Mucosa of descending colon (tissue), 3 donors: ENCODE data around the gene ANO9. TPM values are rescaled to one million over a fixed set of nuclear protein-coding genes. Genes with fewer than 3 reads are reported as not detected.

Experiments
- ATAC-seq: fragments of 200-7000 bp; cut with Tn5 transposase; one replicate; pipeline ENCODE4 v1.9.1; 2020; ENCODE audit warnings: mild to moderate bottlenecking, moderate library complexity
- DNase-seq, 3 donors: peaks; one replicate each; pipeline ENCODE4 v3.0.0-alpha.2; 2020
- H3K36me3 ChIP-seq: fragments of 200-600 bp; one replicate; pipeline ENCODE4 v1.8.0; 2021; ENCODE audit warnings: low read depth, mild to moderate bottlenecking
- H3K4me1 ChIP-seq: fragments of 200-600 bp; one replicate; pipeline ENCODE4 v1.8.0; 2021; ENCODE audit warnings: low read depth, mild to moderate bottlenecking
- H3K4me3 ChIP-seq: fragments of 200-600 bp; one replicate; pipeline ENCODE4 v1.8.0; 2021; ENCODE audit warnings: mild to moderate bottlenecking
- H3K9me3 ChIP-seq: fragments of 200-600 bp; one replicate; pipeline ENCODE4 v1.8.0; 2021; ENCODE audit warnings: mild to moderate bottlenecking
- intact Hi-C, 2 donors: fragments of 100-400 bp; cut with DNase I in 1 of 2; cut with micrococcal nuclease in 1 of 2; formaldehyde crosslinking; loops; one replicate each; pipeline versions ENCODE4 v1.11.0 to v1.11.1; 2022; cut with DNase I, micrococcal nuclease
- total RNA-seq, 3 donors: library from RNA; stranded (reverse); fragmentation: NEBNext Ultra II Directional in 2 of 3; extraction: Animal tissue kit (Norgen Biotek cat#: 25700) in 2 of 3; gene quantifications; one replicate each; pipeline versions ENCODE4 v1.2.1 to v1.2.4, GENCODE V29; 2021 to 2023
- TF ChIP-seq, protein P1 (sequence below): fragments of 200-600 bp; IDR thresholded peaks from one replicate; pipeline ENCODE4 v1.8.0; 2022; ENCODE audit warnings: antibody characterized with exemption, mild to moderate bottlenecking
- donor health status: DM: no; HTN: no; CAD: no; lungs with moderate emphysema.
- donor health status: DM: no; HTN: no; CAD: no.
- donor health status: DM: no; HTN: yes; CAD: no.

ANO9 gene
- total RNA-seq, 3 donors from 2014 or later: 85.2 to 179 (median 131) TPM

DNA sequence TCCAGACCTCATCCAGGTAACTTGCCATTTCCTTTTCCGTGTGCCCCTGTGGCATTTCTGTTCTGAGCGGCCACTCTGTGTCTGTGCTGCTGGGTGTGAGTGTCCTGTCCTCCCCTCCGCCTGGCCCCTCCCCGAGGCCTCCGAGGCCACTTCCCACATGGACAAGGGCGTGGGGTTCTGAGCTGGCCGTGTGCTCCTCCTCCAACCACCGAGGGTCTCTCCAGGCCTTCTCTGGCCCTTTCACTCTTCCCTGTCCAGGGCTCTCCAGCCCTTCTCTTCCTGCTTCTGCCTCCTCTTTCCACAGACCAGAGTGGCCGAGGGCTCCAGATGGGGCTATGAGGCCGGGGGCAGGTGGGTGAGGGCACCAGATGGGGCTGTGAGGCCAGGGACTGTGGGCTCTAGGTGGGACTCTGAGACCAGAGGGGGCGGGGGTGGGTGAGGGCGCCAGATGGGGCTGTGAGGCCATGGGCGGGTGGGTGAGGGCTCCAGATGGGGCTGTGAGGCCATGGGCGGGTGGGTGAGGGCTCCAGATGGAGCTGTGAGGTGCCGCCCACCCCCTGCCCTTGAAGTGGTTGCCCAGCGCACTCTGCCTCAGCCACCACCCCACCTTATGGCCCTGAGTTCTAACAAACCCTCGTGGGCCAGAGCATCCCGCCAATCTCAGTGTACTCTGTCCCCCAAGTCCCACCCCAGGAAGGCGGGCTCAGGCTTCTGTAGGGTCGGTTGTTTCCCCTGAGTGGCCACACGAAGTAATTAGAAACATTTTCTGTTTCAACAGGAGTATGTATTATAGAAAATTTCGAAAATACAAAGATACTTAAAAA is 32.4 kb upstream of the ANO9 start:
- Histone ChIP-seq H3K9me3 (no peaks in the 10 kb centered on the region), H3K36me3 (no peaks in the 10 kb centered on the region), H3K4me3 (no peak overlapping the region), H3K4me1 (peaks cover 5% of the 10 kb centered on the region)
- DNase-seq: no peak
- no peak for ATAC-seq
- intact Hi-C loops: no loop called here
- TF ChIP-seq, protein P1, sequence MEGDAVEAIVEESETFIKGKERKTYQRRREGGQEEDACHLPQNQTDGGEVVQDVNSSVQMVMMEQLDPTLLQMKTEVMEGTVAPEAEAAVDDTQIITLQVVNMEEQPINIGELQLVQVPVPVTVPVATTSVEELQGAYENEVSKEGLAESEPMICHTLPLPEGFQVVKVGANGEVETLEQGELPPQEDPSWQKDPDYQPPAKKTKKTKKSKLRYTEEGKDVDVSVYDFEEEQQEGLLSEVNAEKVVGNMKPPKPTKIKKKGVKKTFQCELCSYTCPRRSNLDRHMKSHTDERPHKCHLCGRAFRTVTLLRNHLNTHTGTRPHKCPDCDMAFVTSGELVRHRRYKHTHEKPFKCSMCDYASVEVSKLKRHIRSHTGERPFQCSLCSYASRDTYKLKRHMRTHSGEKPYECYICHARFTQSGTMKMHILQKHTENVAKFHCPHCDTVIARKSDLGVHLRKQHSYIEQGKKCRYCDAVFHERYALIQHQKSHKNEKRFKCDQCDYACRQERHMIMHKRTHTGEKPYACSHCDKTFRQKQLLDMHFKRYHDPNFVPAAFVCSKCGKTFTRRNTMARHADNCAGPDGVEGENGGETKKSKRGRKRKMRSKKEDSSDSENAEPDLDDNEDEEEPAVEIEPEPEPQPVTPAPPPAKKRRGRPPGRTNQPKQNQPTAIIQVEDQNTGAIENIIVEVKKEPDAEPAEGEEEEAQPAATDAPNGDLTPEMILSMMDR: no peak

DNA sequence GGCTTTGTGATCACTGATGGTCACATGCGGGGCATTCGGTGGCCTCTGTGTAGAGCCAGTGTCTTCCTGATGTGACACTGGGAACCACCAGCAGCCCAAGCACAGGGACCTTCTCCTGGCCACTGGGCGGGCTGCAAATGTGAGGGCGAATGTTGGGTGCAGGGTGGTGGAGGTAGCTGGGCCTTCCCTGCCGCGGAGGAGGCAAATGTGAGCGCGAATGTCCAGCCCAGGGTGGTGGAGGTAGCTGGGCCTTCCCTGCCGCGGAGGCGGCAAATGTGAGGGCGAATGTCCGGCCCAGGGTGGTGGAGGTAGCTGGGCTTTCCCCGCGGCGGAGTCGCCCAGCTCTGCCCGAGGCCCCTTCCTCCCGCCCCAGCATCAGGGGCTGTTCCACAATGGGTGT is 31.6 kb upstream of the ANO9 start:
- ATAC-seq: no peak
- intact Hi-C loops: no loop called here
- Histone ChIP-seq H3K9me3 (no peaks in the 10 kb centered on the region), H3K36me3 (no peaks in the 10 kb centered on the region), H3K4me1 (peaks cover 5% of the 10 kb centered on the region), H3K4me3 (no peak overlapping the region)
- DNase-seq: no peak
- TF ChIP-seq, protein P1: no peak

- intact Hi-C loops: no loop called here
- DNase-seq (no peak), ATAC-seq (no peak)
- H3K4me1 ChIP-seq: peaks cover 5% of the 10 kb centered on the region
- H3K4me3 ChIP-seq: no peak overlapping the region
- H3K9me3 ChIP-seq: no peaks in the 10 kb centered on the region
- TF ChIP-seq, protein P1: no peak
- no peaks in the 10 kb centered on the region for H3K36me3 ChIP-seq
Measured at GRCh38 chr11:472816-473215, 31.0 kb upstream of the ANO9 start.

- no peaks in the 10 kb centered on the region for H3K36me3 ChIP-seq
- H3K9me3 ChIP-seq: no peaks in the 10 kb centered on the region
- no peak for DNase-seq
- peaks cover 5% of the 10 kb centered on the region for H3K4me1 ChIP-seq
- TF ChIP-seq, protein P1: no peak
- ATAC-seq: no peak
- H3K4me3 ChIP-seq: no peak overlapping the region
- intact Hi-C loops: no loop called here
Measured at GRCh38 chr11:472272-472671, 30.5 kb upstream of the ANO9 start.

GRCh38 chr11:471468-472145 is 29.8 kb upstream of the ANO9 start:
- Histone ChIP-seq H3K4me1 (peaks cover 5% of the 10 kb centered on the region), H3K4me3 (no peak overlapping the region), H3K9me3 (no peaks in the 10 kb centered on the region), H3K36me3 (no peaks in the 10 kb centered on the region)
- TF ChIP-seq, protein P1: no peak
- DNase-seq (no peak), ATAC-seq (no peak)
- intact Hi-C loops: no loop called here
